Measurements from ENCODE around the gene SPAG16.

The SPAG16 gene

GRCh38 chr2:214156971-214157370 lies 872.7 kb downstream of the SPAG16 start:
- no peak for DNase-seq (ENCODE audit: low read depth, low spot score)

GRCh38 chr2:214158851-214159250 lies 874.6 kb downstream of the SPAG16 start:
- no peak for DNase-seq (ENCODE audit: low read depth, low spot score)

DNA sequence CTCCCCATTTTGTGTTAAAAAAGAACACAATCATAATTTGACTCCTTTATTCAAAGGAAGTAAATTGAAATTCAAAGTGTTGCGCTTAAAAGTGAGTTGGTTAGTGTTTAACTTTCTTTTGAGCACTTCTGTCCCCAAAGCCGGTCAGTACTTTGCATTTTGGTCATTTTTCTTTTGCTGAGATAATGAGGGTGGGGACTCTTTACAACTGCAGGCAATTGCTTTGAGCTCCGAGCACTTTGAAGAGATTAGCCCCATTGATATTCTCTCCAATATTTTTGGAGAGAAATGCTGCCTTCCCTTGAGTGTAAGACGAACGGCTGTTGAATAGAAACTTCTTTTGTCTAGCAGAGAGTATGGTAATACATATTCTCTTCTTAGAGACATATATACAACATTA lies 885.0 kb downstream of the SPAG16 start:
- no peak for DNase-seq (ENCODE audit: low read depth, low spot score)

DNA sequence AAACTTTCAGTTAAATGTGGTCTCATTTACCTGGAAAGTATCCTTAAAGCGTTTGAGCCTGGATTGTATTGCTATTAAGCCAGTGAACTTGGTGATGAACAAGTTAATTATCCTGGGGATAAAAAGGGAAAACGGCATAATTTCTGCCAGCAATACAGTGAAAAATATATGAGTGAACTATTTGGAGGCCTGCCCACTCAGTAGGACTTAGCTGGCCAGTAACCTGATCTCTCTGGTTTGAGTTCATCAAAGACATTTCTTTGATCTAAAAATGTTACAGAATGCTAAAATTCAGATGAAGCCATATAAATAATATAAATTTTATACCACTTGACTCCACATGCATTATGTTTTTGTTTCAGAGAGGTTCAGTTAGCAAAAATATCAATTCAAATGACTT lies 885.5 kb downstream of the SPAG16 start:
- DNase-seq (ENCODE audit: low read depth, low spot score): no peak

- no peak for DNase-seq (ENCODE audit: low read depth, low spot score)
Observed at GRCh38 chr2:214174563-214174962, 890.3 kb downstream of the SPAG16 start.

GRCh38 chr2:214180071-214180470 lies 895.8 kb downstream of the SPAG16 start:
- no peak for DNase-seq (ENCODE audit: low read depth, low spot score)

DNA sequence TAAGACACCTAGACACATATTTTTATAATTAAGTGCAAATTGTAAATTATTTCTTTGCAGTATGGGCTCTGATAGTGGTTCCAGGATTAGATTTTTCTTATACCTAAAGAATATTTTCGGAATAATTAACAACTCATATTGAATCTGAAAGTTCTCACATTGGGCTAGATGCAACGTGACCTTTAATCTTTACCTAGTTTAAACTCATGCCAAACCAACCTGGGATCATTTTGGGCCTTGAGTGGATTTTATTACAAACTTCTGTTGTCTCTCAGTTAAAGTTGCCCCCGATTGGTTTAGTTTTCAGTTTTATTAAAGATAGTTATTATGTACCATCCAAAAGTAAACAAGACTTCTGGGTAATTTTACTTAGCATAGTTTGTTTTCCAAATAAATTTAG lies 896.4 kb downstream of the SPAG16 start:
- no peak for DNase-seq (ENCODE audit: low read depth, low spot score)

- DNase-seq (ENCODE audit: low read depth, low spot score): no peak
Observed at GRCh38 chr2:214184461-214184860, 900.2 kb downstream of the SPAG16 start.

- no peak for DNase-seq (ENCODE audit: low read depth, low spot score)
Observed at GRCh38 chr2:214185546-214185945, 901.3 kb downstream of the SPAG16 start.

- DNase-seq (ENCODE audit: low read depth, low spot score): no peak
Observed at GRCh38 chr2:214192711-214193110, 908.4 kb downstream of the SPAG16 start.

- no peak for DNase-seq (ENCODE audit: low read depth, low spot score)
Observed at GRCh38 chr2:214193943-214194342, 909.7 kb downstream of the SPAG16 start.

GRCh38 chr2:214196260-214196659 lies 912.0 kb downstream of the SPAG16 start:
- no peak for DNase-seq (ENCODE audit: low read depth, low spot score)

- no peak for DNase-seq (ENCODE audit: low read depth, low spot score)
Observed at GRCh38 chr2:214201892-214202291, 917.6 kb downstream of the SPAG16 start.

- no peak for DNase-seq (ENCODE audit: low read depth, low spot score)
Observed at GRCh38 chr2:214203214-214203613, 919.0 kb downstream of the SPAG16 start.

DNA sequence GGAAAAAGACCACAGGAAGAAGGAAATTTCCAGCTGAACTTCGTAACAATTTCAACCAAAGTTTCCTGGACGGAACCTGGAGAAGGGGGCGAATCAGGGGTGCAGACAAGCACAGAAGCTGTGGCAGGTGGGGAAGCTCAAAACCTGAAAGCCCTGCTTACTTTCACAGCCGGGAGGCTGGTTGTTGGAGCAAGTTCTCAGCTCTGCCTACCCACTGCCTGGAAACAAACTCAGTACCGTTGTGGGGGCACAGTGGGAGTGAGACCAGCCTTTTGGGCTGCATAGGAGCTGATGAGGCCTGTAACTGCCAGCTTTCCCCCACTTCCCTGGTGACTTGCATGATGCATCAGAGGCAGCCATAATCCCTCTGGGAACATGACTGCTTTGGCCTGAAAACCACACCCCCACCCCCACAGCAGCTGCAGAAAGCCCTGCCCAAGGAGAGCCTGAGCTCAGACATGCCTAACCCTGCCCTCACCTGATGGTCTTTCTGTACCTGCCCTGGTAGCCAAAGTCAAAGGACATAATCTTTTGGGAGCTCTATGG lies 919.6 kb downstream of the SPAG16 start:
- no peak for DNase-seq (ENCODE audit: low read depth, low spot score)

DNA sequence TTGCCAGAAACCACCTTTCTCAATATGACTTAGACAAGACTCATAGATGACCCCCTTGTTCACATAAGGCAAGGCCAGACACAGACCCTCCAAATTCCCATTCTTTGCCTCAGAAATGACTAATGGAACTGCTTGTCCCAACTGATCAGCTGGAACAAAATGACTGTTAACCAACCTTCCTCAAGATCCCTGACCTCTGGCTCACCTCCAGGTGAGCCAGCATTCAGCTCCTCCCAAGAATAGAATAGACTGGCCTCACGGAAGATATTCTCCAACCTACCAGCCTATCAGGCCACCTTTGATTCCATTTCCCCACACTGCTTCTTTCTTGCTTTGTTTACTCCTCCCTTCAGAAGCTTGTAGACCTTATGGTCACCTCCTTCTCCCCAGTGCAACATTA lies 930.8 kb downstream of the SPAG16 start:
- DNase-seq (ENCODE audit: low read depth, low spot score): no peak

DNA sequence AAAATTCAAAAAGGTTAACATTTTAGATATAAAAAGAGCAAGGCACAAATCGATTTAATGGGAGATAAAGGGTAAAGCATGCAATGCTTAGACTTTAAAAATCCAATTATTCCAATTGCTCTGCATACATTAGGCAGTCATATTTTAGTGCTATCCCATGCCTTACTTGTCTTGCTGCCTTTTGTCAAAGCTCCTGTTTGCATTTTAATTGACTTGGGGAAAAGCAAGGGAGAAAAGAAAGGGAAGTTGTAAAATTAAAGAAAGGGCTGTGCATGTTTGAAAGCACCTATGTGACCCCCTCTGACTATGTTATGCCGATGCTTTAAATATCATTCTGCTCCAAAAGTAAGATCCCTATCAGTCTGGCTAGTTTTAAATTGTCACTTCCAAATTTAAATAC lies 932.9 kb downstream of the SPAG16 start:
- DNase-seq (ENCODE audit: low read depth, low spot score): no peak

GRCh38 chr2:214217599-214217998 lies 933.3 kb downstream of the SPAG16 start:
- no peak for DNase-seq (ENCODE audit: low read depth, low spot score)

DNA sequence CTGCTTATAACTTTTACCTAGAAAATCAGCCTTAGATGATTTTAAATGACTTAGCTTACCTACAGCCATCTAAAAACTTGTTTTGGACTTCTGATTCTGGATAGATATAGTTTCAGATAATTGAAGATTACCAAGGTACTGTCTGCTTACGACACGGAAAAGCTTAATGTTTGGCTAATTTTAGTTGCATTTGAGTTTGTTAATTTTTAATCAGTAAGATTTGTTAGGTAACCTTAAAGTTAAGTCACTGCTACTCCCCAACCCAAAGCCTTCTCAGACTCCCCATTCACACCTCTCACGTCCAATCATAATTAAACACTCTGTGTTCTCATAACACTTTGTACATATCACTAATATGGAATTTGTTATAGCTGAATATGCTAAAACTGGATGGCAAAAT lies 936.0 kb downstream of the SPAG16 start:
- no peak for DNase-seq (ENCODE audit: low read depth, low spot score)

GRCh38 chr2:214226061-214226460 lies 941.8 kb downstream of the SPAG16 start:
- DNase-seq (ENCODE audit: low read depth, low spot score): no peak

DNA sequence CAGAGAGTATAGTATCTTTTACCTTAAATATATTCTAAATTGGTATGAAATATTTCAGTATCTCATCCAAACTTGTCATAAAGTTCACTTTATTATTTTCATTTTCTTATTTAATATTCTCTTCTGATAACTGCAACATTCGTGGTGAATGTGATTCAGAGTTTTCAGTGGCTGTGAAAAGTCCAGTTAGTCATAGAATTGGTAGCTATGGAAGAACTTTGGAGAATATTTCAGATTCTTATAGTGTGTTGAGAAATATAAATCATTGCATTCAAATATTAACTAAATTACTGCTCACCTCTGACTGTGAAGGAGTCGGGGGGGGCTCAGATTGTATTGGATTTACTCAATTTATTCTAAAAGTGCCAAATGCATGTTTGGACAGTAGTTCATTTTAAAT lies 948.0 kb downstream of the SPAG16 start:
- DNase-seq (ENCODE audit: low read depth, low spot score): no peak

DNA sequence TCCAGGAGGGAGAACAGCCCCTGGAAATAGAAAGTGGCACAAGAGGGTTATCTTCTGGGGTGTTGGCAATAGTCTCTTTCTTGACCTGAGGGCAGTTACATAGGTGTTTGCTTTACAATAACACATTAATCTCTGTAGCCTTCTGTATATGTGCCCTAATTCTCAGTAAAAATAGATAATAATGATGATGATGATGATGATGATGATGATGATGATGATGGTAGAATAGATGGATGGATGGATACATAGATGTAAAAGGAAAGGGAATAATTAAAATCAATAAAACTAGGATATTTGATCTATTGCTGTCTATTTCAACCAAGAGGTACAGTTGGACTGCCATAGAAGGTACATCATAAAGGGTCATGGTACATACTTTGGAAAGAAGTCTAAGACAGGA lies 948.9 kb downstream of the SPAG16 start:
- DNase-seq (ENCODE audit: low read depth, low spot score): no peak

- DNase-seq (ENCODE audit: low read depth, low spot score): no peak
Observed at GRCh38 chr2:214242797-214243196, 958.5 kb downstream of the SPAG16 start.

GRCh38 chr2:214244847-214245246 lies 960.6 kb downstream of the SPAG16 start:
- DNase-seq (ENCODE audit: low read depth, low spot score): no peak

Data from brain pericyte (primary cell).